Measurements from ENCODE around the gene ZSWIM8. TPM values are rescaled to one million over a fixed set of nuclear protein-coding genes. Genes with fewer than 3 reads are reported as not detected.

Gene ZSWIM8
- total and polyA plus RNA-seq, 2 donors (not counting 3 experiments of a cell fraction or from before 2014, with no cell fraction given) = 111 to 230 TPM

DNA sequence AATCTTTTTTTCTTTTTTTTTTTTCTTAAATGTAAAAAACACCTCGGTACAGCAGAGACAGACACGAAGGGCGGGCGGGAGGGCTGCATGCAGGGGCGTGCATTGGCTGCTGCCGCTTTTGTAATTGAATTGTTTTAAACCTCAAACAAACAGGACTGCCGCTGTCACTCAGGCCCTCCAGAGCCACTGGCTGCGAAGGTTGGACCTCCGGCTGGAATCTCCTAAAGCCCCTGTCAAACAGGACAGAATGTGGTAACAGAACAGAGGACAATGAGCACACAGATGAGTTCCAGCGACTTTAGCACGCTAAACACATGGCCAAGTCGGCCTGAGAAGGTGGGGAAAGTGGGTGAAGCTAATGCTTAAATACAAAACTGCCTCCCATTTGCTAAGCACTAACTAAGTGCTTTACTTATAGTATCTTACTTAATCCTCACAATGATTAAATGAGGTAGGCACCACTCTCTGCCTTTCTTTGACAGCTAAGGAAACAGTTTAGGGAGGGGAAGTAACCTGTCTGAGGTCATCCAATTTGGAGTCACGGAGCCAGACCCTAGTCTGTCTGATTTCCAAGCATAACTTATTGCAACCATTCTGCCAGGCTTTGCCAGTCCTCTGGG is 29.0 kb downstream of the ZSWIM8 start:
- ChIA-PET POLR2A (no interaction called here), CTCF (no interaction called here)
- no TSS peak for BruUV-seq (replicated peaks)
- H3K27me3 ChIP-seq (ENCODE audit: control insufficient read depth in 2 of 2, insufficient read depth in 2 of 2, low read length in 2 of 2) = no peaks in the 10 kb centered on the region
- no peak overlapping the region for H3K4me3 ChIP-seq (replicated peaks in 1 of 3; ENCODE audit: insufficient read depth in 1 of 3, low read depth in 1 of 3, low read length in 3 of 3)
- dilution Hi-C loops (cut with MboI; ENCODE audit: extremely low pct_ligation_motif_present, low sequenced_read_pairs) = no loop called here
- H3K79me2 ChIP-seq (ENCODE audit: control insufficient read depth, insufficient read depth, low read length) = no peaks in the 10 kb centered on the region
- no peaks in the 10 kb centered on the region for H3K9me1 ChIP-seq (replicated peaks; ENCODE audit: control insufficient read depth, extremely low read depth, insufficient read depth, low read length)
- H3K9ac ChIP-seq (replicated peaks; ENCODE audit: extremely low read depth, insufficient read depth, low read length) = no peak overlapping the region
- no peaks in the 10 kb centered on the region for H3K9me3 ChIP-seq (replicated peaks; ENCODE audit: control insufficient read depth, insufficient read depth, low read length)
- no peak overlapping the region for H3K27ac ChIP-seq (ENCODE audit: insufficient read depth, low read depth, low read length)
- FAIRE-seq = no peak
- H2AFZ ChIP-seq (ENCODE audit: low read depth, low read length) = no peak overlapping the region
- no peaks in the 10 kb centered on the region for H4K20me1 ChIP-seq (replicated peaks; ENCODE audit: control insufficient read depth, extremely low read depth, insufficient read depth, low read length)
- no peak overlapping the region for H3K4me2 ChIP-seq (ENCODE audit: insufficient read depth, low read length)
- peaks cover 8 to 10% of the 10 kb centered on the region in 2 experiments for H3K36me3 ChIP-seq (ENCODE audit: control insufficient read depth in 2 of 2, extremely low read depth in 1 of 2, insufficient read depth in 2 of 2, low read length in 2 of 2)
- peaks cover 35% of the 10 kb centered on the region for H3K4me1 ChIP-seq (ENCODE audit: control insufficient read depth, extremely low read depth, insufficient read depth, low read length)
- TF ChIP-seq FOS (IDR thresholded peaks at IDR 0.05; ENCODE audit: borderline replicate concordance, insufficient read depth, low read length) = no peak
- TF ChIP-seq POLR2A (IDR thresholded peaks at IDR 0.05; ENCODE audit: low read depth, low read length) = no peak
- no peak for TF ChIP-seq MYC (IDR thresholded peaks at IDR 0.05; ENCODE audit: low read depth, low read length)
- TF ChIP-seq GATA2 (IDR thresholded peaks at IDR 0.05; ENCODE audit: insufficient read depth, insufficient read length, low read depth, low read length) = no peak
- TF ChIP-seq EZH2 (IDR thresholded peaks at IDR 0.05; ENCODE audit: borderline replicate concordance, low read depth, low read length, severe bottlenecking) = no peak
- no peak for TF ChIP-seq JUN (IDR thresholded peaks at IDR 0.05; ENCODE audit: borderline replicate concordance, insufficient read depth, insufficient read length, low read depth)
- no peak for TF ChIP-seq POLR2AphosphoS5 (IDR thresholded peaks at IDR 0.05; ENCODE audit: insufficient read depth, low read depth, low read length)
- no peak for TF ChIP-seq MAX (IDR thresholded peaks at IDR 0.05; ENCODE audit: insufficient read depth, insufficient read length)
- no peak for TF ChIP-seq CTCF (IDR thresholded peaks at IDR 0.05; ENCODE audit: extremely low read depth in 1 of 2, insufficient read depth in 1 of 2, low read depth in 1 of 2, low read length in 2 of 2)
- intact Hi-C loops (cut with micrococcal nuclease) = loop anchor here (5.0 kb wide), 1 partner anchor 42 kb away; a partner anchor contains a TSS
- DNase-seq (ENCODE audit: low read depth, low spot score) = no peak
